ENCODE data around the gene WWOX. TPM values are rescaled to one million over a fixed set of nuclear protein-coding genes. Genes with fewer than 3 reads are reported as not detected.

The WWOX gene
- total and polyA plus RNA-seq, 2 donors (not counting 1 experiment from before 2014, with no cell fraction given) = 10.5 to 42.3 TPM

GRCh38 chr16:79171504-79171903 lies 1072.0 kb downstream of the WWOX start:
- H3K4me1 Mint-ChIP-seq = peaks cover 2% of the 10 kb centered on the region
- POLR2A ChIA-PET = no interaction called here
- no peaks in the 10 kb centered on the region for H3K4me1 ChIP-seq (ENCODE audit: control insufficient read depth in 2 of 2, insufficient read depth in 2 of 2, low read length in 2 of 2)
- no peak overlapping the region for H3K4me3 Mint-ChIP-seq
- H3K4me3 ChIP-seq (ENCODE audit: control extremely low read depth in 1 of 5, extremely low read depth in 1 of 5, insufficient read depth in 1 of 5, low read depth in 2 of 5, low read length in 4 of 5) = no peak overlapping the region
- TF ChIP-seq CTCF (IDR thresholded peaks at IDR 0.05) (no peak), EZH2 (IDR thresholded peaks at IDR 0.05; ENCODE audit: borderline replicate concordance, insufficient read depth, low read depth, low read length, poor library complexity, severe bottlenecking) (no peak)
- H3K27me3 ChIP-seq (replicated peaks in 1 of 4; ENCODE audit: control extremely low read depth in 1 of 4, control insufficient read depth in 3 of 4, insufficient read depth in 4 of 4, low read length in 3 of 4) = no peaks in the 10 kb centered on the region
- no peak overlapping the region for H2AFZ ChIP-seq (ENCODE audit: insufficient read depth, low read depth, low read length, poor library complexity, severe bottlenecking)
- H3K9me3 ChIP-seq (ENCODE audit: control extremely low read depth in 1 of 3, control insufficient read depth in 2 of 3, insufficient read depth in 1 of 3, low read length in 2 of 3) = peaks cover 1 to 5% (median 3%) of the 10 kb centered on the region in 3 donors
- H3K27me3 Mint-ChIP-seq = peaks cover 7% of the 10 kb centered on the region
- no peak for DNase-seq
- no peak overlapping the region for H3K27ac Mint-ChIP-seq
- H4K20me1 ChIP-seq (ENCODE audit: control insufficient read depth, insufficient read depth, low read length, poor library complexity, severe bottlenecking) = no peaks in the 10 kb centered on the region
- H3K9ac ChIP-seq (ENCODE audit: low read length) = no peak overlapping the region
- CTCF ChIA-PET = no interaction called here
- H3K9me3 Mint-ChIP-seq (ENCODE audit: insufficient read depth) = peaks cover 10% of the 10 kb centered on the region
- H3K4me2 ChIP-seq (replicated peaks; ENCODE audit: low read depth, low read length, poor library complexity, severe bottlenecking) = no peak overlapping the region
- no peak for ATAC-seq (ENCODE audit: low read depth)
- no peak overlapping the region for H3K27ac ChIP-seq (ENCODE audit: low read length in 2 of 2)
- no CpG with 5 or more reads among the region's 4 CpGs for WGBS (ENCODE audit: insufficient coverage)
- intact Hi-C loops (cut with micrococcal nuclease) = no loop called here
- no peaks in the 10 kb centered on the region for H3K79me2 ChIP-seq (ENCODE audit: control insufficient read depth, insufficient read depth, low read length)
- H3K36me3 ChIP-seq (replicated peaks in 1 of 2; ENCODE audit: control extremely low read depth in 1 of 2, control insufficient read depth in 1 of 2, extremely low read depth in 1 of 2, insufficient read depth in 2 of 2, low read length in 1 of 2) = no peaks in the 10 kb centered on the region

GRCh38 chr16:79171931-79172705 lies 1072.7 kb downstream of the WWOX start:
- ATAC-seq (ENCODE audit: low read depth) (no peak), DNase-seq (no peak)
- Mint-ChIP-seq H3K9me3 (ENCODE audit: insufficient read depth) (peaks cover 10% of the 10 kb centered on the region), H3K27me3 (peaks cover 7% of the 10 kb centered on the region), H3K27ac (no peak overlapping the region), H3K4me1 (peaks cover 8% of the 10 kb centered on the region), H3K4me3 (no peak overlapping the region)
- Histone ChIP-seq H3K36me3 (replicated peaks in 1 of 2; ENCODE audit: control extremely low read depth in 1 of 2, control insufficient read depth in 1 of 2, extremely low read depth in 1 of 2, insufficient read depth in 2 of 2, low read length in 1 of 2) (no peaks in the 10 kb centered on the region), H3K4me2 (replicated peaks; ENCODE audit: low read depth, low read length, poor library complexity, severe bottlenecking) (no peak overlapping the region), H3K4me3 (ENCODE audit: control extremely low read depth in 1 of 5, extremely low read depth in 1 of 5, insufficient read depth in 1 of 5, low read depth in 2 of 5, low read length in 4 of 5) (no peak overlapping the region), H3K9ac (ENCODE audit: low read length) (no peak overlapping the region), H4K20me1 (ENCODE audit: control insufficient read depth, insufficient read depth, low read length, poor library complexity, severe bottlenecking) (no peaks in the 10 kb centered on the region), H3K27ac (ENCODE audit: low read length in 2 of 2) (no peak overlapping the region), H3K4me1 (ENCODE audit: control insufficient read depth in 2 of 2, insufficient read depth in 2 of 2, low read length in 2 of 2) (peaks cover 5 to 6% of the 10 kb centered on the region in 2 donors), H2AFZ (ENCODE audit: insufficient read depth, low read depth, low read length, poor library complexity, severe bottlenecking) (no peak overlapping the region), H3K79me2 (ENCODE audit: control insufficient read depth, insufficient read depth, low read length) (no peaks in the 10 kb centered on the region), H3K9me3 (ENCODE audit: control extremely low read depth in 1 of 3, control insufficient read depth in 2 of 3, insufficient read depth in 1 of 3, low read length in 2 of 3) (peaks cover 1 to 5% (median 3%) of the 10 kb centered on the region in 3 donors), H3K27me3 (replicated peaks in 1 of 4; ENCODE audit: control extremely low read depth in 1 of 4, control insufficient read depth in 3 of 4, insufficient read depth in 4 of 4, low read length in 3 of 4) (no peaks in the 10 kb centered on the region)
- POLR2A ChIA-PET = no interaction called here
- 95% methylated on average over 13 of the region's 15 CpGs for WGBS (ENCODE audit: insufficient coverage)
- CTCF ChIA-PET = no interaction called here
- TF ChIP-seq CTCF (IDR thresholded peaks at IDR 0.05) (no peak), EZH2 (IDR thresholded peaks at IDR 0.05; ENCODE audit: borderline replicate concordance, insufficient read depth, low read depth, low read length, poor library complexity, severe bottlenecking) (no peak)
- intact Hi-C loops (cut with micrococcal nuclease) = no loop called here
